Measurements from ENCODE around the gene CSE1L.
"Not testable (repeated sequence)": the region's sequence is repeated elsewhere in the genome, so short reads cannot be mapped to it uniquely, and the experiment has no call there.

Gene CSE1L

DNA sequence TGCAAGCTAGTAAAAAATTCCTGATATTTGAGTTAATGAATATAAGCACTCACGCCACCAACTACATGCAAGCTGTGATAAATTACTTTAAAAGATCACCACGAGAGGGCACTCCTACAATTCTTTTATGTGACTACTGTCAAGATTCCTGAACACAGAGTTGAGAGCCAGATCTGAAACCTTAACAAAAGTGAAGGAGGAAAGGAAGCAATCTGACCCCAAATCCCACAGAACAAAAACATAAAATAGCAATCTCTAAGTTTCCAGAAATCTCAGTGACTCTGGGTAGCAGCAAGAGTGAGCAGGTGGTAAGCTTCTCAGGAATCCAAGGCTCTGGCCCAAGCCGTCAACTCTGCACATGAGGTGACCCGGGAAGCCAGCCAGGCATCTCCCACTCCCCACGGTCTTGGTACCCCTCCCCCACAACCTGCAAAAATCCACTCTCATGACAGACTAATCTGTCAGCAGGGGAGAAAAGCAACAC, 86.9 kb downstream of the CSE1L start:
- DNase-seq (ENCODE audit: low read depth in 2 of 2): no peak

DNA sequence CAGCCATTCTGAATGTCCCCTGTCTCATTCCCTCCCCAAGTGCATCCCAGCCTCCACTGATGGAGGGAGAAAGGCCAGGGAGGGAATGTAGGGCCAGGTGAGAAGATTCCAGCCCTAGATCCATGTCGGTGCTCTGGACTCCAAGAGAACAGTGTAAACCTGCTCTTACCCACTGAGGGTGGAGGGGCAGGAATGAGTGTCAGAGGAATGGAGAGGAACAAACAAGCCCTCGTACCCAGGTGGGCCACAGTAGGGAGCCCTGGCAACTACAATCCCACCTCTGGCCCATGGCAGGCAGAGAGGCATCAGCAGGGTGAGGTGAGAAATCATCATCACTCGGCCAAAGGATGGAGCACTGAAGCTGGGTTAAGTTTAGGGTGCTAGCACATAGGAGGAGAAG, 87.5 kb downstream of the CSE1L start:
- DNase-seq (ENCODE audit: low read depth in 2 of 2): no peak

DNA sequence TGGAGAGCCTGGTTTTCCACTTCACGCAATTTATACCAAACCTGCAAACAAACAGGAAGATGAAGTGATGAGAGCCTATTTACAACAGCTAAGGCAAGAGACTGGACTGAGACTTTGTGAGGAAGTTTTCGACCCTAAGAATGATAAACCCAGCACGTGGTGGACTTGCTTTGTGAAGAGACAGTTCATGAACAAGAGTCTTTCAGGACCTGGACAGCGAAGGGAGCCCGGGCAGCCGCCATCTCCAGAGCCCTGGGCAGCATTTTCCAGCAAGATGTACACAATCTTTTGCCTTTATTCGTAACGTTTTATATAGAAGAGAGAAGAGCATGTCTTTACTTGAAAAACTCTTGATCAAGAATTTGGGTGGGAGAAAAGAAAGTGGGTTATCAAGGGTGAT, 88.7 kb downstream of the CSE1L start:
- DNase-seq (ENCODE audit: low read depth in 2 of 2): not testable (repeated sequence)

DNA sequence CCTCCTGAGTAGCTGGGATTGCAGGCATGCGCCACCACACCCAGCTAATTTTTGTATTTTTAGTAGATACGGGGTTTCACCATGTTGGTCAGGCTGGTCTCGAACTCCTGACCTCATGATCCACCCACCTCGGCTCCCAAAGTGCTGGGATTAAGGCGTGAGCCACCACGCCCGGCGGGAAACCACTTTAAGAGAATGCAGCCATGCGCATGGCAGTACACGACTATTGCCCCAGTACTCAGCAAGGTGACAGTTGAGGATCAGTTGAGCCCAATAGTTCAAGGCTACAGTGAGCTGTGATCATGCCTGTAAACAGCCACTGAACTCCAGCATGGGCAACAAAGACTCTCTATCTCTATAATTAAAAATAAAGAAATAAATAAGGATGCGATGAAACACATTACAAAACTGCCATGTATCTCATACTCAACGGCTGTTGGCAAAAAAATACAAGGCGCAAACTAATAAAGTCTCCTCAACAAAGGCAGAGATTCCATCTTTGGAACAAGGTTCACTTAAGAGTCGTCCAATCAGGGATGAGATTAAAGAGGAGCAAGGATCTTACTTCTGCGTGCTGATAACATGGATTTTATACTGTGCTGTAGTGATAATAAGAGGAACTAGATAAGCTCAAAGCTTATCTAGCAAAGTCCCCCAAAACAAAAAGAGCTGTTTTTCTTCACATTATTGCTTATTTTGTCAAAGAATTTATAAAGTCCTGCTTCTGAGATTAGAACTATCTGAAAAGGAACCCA, 90.9 kb downstream of the CSE1L start:
- no peak for DNase-seq (ENCODE audit: low read depth in 2 of 2)

DNA sequence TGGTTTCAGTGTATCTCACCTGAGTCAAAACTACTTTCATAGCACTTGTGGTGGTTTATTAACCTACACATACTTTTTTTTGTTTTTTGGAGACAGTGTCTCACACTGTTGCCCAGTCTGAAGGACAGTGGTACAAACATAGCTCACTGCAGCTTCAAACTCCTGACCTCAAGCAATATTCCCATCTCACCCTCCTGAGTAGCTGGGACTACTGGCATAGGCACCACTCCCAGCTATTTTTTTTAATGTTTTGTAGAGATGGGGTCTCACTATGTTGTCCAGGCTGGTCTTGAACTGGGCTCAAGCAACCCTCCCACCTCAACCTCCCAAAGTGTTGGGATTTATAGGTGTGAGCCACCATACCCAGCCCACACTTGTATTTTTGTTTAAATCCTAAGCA, 92.3 kb downstream of the CSE1L start:
- DNase-seq (ENCODE audit: low read depth in 2 of 2): no peak

DNA sequence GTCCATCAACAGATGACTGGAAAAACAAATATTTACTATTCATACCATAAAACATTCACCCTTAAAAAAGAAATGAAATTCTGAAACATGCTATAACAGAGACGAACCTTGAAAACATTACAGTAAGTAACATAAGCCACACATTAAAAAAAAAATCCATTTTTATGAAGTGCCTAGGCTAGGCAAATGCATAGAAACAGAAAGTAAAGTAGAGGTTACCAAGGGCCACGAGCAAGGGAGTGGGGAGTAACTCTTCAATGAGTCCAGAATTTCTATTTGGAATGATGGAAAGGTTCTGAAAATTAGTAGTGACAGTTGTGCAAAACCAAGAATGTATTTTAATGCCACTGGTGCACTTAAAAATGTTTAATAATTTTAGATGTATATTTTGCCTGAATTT, 94.3 kb downstream of the CSE1L start:
- no peak for DNase-seq (ENCODE audit: low read depth in 2 of 2)

DNA sequence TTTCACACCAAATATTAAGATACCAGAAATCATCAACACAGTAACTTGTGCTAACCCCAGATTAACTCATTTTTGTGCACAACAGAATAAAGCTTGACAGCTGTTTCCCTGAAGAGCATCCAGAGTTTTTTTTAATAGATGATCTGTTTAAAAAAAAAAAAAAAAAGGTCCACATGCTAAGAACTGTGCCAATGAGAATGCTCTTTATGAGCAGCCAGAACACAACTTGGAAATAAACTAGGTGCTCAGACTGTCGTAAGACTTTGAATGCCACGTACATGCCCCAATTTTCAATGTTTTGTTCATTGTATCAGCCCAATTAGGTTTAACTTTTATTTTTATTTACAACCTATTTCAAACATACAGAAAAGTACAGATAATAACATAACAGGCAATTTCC, 94.7 kb downstream of the CSE1L start:
- no peak for DNase-seq (ENCODE audit: low read depth in 2 of 2)

All from stimulated activated CD8-positive, alpha-beta memory T cell treated with anti-CD3 and anti-CD28 coated beads, Interleukin-7, amount 100 ng/mL, for 1 hour (primary cell).